GM21737 (cell line): ENCODE results near the gene PAPLN.

Source experiments
- ATAC-seq: cut with Tn5 transposase; IDR thresholded peaks from one replicate; pipeline ENCODE4 v1.9.1; 2021; ENCODE audit warnings: mild to moderate bottlenecking, moderate library complexity; ENCODE audit not compliant: unreplicated experiment

PAPLN gene

GRCh38 chr14:73243748-73244147, 6.4 kb downstream of the PAPLN start:
- ATAC-seq = no peak

GRCh38 chr14:73244541-73245290, 7.4 kb downstream of the PAPLN start:
- no peak for ATAC-seq

GRCh38 chr14:73245480-73246325, 8.4 kb downstream of the PAPLN start:
- ATAC-seq = no peak

- no peak for ATAC-seq
Measured at GRCh38 chr14:73246387-73247150, 9.3 kb downstream of the PAPLN start.

- no peak for ATAC-seq
Measured at GRCh38 chr14:73248108-73248868, 11.0 kb downstream of the PAPLN start.

- ATAC-seq = no peak
Measured at GRCh38 chr14:73249108-73249507, 11.8 kb downstream of the PAPLN start.

- ATAC-seq = no peak
Measured at GRCh38 chr14:73249564-73250316, 12.4 kb downstream of the PAPLN start.

- no peak for ATAC-seq
Measured at GRCh38 chr14:73250317-73250713, 13.0 kb downstream of the PAPLN start.

GRCh38 chr14:73250781-73251500, 13.6 kb downstream of the PAPLN start:
- no peak for ATAC-seq

GRCh38 chr14:73251516-73252215, 14.4 kb downstream of the PAPLN start:
- no peak for ATAC-seq

GRCh38 chr14:73252491-73253322, 15.4 kb downstream of the PAPLN start:
- no peak for ATAC-seq

- no peak for ATAC-seq
Measured at GRCh38 chr14:73253323-73253610, 16.0 kb downstream of the PAPLN start.

- no peak for ATAC-seq
Measured at GRCh38 chr14:73253721-73254120, 16.4 kb downstream of the PAPLN start.

- ATAC-seq = no peak
Measured at GRCh38 chr14:73254247-73255004, 17.1 kb downstream of the PAPLN start.

GRCh38 chr14:73255005-73255400, 17.7 kb downstream of the PAPLN start:
- ATAC-seq = no peak

- ATAC-seq = no peak
Measured at GRCh38 chr14:73255693-73256225, 18.5 kb downstream of the PAPLN start.

GRCh38 chr14:73258076-73258475, 20.8 kb downstream of the PAPLN start:
- ATAC-seq = no peak
